DLD1 (cell line): Measurements from ENCODE around the gene UBTD1.

ENCODE experiments used
- in situ Hi-C: cut with HindIII; loops from 2 replicates; pipeline ENCODE4 v1.10.0; 2017; ENCODE audit warnings: low sequenced_read_pairs

Gene UBTD1

GRCh38 chr10:97482381-97482780, 16.3 kb upstream of the UBTD1 start:
- in situ Hi-C loops, result no loop called here

- in situ Hi-C loops, result no loop called here
These were observed 15.2 kb upstream of the UBTD1 start for GRCh38 chr10:97483506-97483905.

- in situ Hi-C loops, result no loop called here
These were observed 14.8 kb upstream of the UBTD1 start for GRCh38 chr10:97483921-97484320.

GRCh38 chr10:97485647-97486281, 13.0 kb upstream of the UBTD1 start:
- in situ Hi-C loops, result no loop called here

DNA sequence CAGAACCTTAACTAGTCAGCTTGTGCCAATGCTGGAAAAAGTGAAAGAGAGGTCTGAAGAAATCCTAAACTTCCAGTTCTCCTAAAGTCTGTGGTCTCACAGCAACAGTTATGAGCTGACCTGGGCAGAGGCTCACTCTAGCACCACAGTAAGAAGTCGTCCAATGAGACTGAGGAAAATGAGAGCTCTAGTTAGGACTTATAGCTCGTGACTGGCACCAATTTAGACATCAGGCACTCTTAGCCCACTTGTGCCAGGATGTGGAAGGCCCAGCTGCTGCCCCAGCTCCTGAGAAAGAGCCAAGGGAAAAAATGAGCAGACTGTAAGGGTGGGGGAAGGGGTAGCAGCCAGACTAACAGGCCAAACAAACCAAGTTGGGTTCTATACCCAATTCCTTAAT, 8.1 kb upstream of the UBTD1 start:
- in situ Hi-C loops, result no loop called here

DNA sequence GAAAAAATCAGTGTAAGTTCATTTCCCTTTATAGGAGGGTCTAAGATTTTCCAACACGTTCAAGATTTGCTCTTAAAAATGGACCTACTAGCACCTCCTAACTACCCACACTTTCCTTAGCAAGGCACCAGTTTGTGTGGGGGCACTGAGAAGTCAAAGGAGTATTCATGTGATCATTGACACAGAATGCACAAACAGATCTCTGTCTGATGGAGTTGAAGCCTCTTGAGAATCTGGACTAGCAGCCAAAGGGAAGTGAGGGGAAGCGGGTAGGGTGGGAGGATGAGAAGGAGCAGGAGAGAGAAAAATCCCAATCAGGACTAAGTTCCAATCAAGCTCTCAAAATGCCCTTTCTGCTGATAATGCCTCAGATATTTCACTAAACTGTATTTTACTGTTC, 4.6 kb upstream of the UBTD1 start:
- in situ Hi-C loops, result no loop called here

- in situ Hi-C loops, result no loop called here
These were observed 3.7 kb upstream of the UBTD1 start for GRCh38 chr10:97494863-97495506.

GRCh38 chr10:97497572-97498075, 1.1 kb upstream of the UBTD1 start:
- in situ Hi-C loops, result no loop called here

DNA sequence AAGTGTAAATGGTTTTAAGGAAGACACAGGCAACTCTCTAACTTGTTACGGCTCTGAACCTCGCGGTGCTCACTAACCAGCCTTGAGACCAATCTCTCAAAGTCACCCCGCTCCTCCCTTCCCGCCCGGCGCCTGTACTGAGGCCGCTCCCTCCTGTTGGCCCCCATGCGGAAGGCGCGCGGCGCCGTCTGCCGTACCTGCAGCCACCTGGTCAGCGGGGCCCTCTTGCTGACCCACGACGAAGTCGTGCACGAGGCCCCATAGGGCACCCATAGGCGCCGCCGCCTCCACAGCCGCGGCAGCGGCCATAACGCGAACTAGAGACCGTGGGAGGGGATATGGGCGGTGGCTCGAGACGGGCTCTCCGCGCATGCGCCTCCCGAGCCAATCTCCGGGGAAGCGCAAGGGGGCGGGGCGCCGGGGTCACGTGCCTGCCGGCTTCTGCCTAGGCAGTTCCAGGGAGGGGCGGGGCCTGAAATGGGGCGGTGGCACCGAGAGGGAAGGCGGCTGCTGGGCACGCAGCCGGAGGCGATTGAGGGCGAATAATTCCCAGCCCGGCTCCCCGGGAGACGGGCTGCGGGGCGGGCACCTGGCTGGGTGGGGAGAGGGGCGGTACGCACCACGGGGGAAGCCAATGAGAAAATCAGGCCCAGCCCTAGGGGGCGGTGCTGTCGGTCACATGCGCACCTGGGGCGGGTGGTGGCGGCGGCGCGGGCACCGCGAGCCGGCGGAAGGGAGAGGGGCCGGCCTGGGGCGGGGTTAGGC, 466 bp upstream of the UBTD1 start, which contains the start of gene MMS19:
TSS of gene MMS19 (minus strand) at position 347 of the 765 bp plus-strand sequence. CDS start at position 309, 38 bp downstream.
- in situ Hi-C loops, result no loop called here

DNA sequence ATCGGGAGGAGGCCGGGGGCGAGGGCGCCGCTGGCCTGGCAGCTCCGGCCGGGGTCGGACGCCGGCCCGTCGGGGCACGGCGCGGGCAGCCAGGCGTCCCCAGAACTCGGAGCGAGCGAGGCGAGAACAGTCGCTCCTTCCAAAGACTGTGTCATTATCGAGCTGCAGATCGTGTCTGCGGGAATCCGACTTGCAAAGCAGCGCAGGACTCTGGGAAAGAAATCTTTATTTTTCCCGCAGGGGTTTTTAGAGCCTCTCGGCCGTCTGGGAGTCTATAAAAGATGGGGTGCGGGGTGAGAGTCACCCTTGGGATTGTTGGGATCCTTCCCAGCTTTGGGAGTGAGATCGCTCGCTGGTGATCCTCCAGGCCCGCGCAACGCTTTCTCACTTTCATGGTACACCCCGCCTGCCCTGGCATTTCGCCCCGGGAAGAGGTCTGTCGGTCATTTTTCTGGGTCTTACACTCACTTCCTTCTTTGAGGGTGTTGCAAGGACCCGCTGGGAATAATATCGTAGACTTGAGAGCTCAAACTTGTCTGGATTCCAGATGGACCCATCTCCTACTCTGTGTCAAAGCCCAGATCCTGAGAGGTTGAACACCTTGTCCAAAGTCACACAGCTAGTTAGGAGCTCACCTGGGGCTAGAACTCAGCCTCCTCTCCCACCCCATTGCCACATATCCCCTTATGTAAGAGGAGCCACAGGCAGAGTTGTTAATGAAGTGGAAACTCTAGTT, 1.0 kb downstream of the UBTD1 start:
- in situ Hi-C loops, result no loop called here

- in situ Hi-C loops, result no loop called here
These were observed 1.5 kb downstream of the UBTD1 start for GRCh38 chr10:97500297-97500575.

DNA sequence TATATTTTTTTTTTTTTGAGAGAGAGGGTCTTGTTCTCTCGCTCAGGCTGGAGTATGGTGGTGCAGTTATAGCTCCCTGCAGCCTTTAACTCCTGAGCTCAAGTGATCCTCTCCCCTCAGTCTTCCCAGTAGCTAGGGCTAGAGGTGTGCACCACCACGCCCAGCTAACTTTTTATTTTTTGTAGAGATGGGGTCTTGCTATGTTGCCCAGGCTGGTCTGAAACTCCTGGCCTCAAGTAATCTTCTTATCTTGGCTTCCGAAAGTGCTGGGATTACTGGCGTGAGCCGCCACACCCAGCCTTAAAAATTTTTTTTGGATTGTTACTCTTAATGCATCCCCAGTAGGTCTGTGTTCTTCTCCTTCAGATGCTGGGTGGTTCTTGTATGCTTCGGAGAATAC, 4.2 kb downstream of the UBTD1 start:
- in situ Hi-C loops, result no loop called here

GRCh38 chr10:97503406-97503805, 4.7 kb downstream of the UBTD1 start:
- in situ Hi-C loops, result no loop called here

- in situ Hi-C loops, result no loop called here
These were observed 6.4 kb downstream of the UBTD1 start for GRCh38 chr10:97505152-97505551.

- in situ Hi-C loops, result no loop called here
These were observed 7.7 kb downstream of the UBTD1 start for GRCh38 chr10:97506199-97506991.

DNA sequence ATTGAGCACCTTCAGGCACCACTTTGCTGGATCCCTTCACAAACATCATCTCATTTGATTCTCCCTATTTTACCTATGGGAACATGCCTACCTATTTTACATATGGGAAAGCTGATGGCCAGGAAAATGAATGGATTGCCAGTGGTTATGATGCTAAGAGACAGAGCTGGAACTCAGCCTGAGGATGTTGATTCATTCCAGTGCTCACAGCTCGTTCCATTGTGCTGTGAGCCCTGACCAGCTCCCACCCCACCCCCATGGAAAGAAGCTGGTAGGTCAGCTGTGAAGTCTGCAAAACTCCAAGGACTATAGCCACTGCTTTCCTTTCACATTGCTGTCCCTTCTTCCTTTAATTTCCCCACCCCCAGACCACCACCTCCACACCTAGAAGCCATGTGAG, 9.6 kb downstream of the UBTD1 start:
- in situ Hi-C loops, result no loop called here

- in situ Hi-C loops, result no loop called here
These were observed 10.5 kb downstream of the UBTD1 start for GRCh38 chr10:97509120-97509680.

DNA sequence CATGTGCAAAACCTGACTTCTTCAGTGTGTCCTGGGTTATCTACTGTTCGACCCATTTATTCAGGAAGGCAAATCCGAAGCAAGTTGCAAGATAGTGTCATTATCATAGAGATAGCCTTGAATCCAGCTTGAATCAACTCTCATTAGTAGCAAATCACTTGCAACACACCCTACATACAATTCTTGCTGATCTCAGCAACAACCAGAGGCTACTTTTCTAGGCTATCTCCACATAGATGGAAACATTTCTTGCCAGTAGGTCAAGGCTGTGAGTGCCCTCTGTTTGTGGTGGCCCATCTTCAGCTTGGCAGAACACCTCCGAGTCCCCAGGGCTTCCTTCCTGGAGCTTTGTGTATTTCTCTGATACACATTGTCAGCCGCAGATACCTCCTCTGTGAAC, 12.0 kb downstream of the UBTD1 start:
- in situ Hi-C loops, result no loop called here

- in situ Hi-C loops, result no loop called here
These were observed 13.2 kb downstream of the UBTD1 start for GRCh38 chr10:97511711-97512440.

GRCh38 chr10:97512993-97513392, 14.3 kb downstream of the UBTD1 start:
- in situ Hi-C loops, result no loop called here
